OCI-LY3 (cell line): Measurements from ENCODE around the gene CRNKL1.

Experiments
- CTCF ChIP-seq: fragments of 200-600, 300-600 bp; sonication (generic); IDR thresholded peaks from 2 replicates; pipeline ENCODE4 v1.5.1; 2014; ENCODE audit warnings: antibody characterized with exemption, low read length, low read depth
- EZH2phosphoT487 ChIP-seq: fragments of 200-600 bp; shearing (Covaris generic); IDR thresholded peaks from 2 replicates; pipeline ENCODE4 v1.6.1; 2018; ENCODE audit warnings: antibody characterized with exemption, mixed run types, low read depth

- TF ChIP-seq CTCF, result no peak
- no peak for TF ChIP-seq EZH2phosphoT487
Measured at GRCh38 chr20:20051767-20052073, 546 bp downstream of the CRNKL1 start.
